GM12874 (cell line): ENCODE results near the gene CABYR.

ENCODE experiments used
- CTCF ChIP-seq: IDR thresholded peaks from 2 replicates; pipeline ENCODE4 v1.5.1; 2011; ENCODE audit warnings: low read depth, mild to moderate bottlenecking, control low read depth, low read length, moderate library complexity; ENCODE audit not compliant: insufficient read depth

The CABYR gene

GRCh38 chr18:24130494-24130893 is 8.4 kb upstream of the CABYR start:
- TF ChIP-seq CTCF, result no peak

GRCh38 chr18:24136967-24137373 is 1.9 kb upstream of the CABYR start:
- no peak for TF ChIP-seq CTCF

- TF ChIP-seq CTCF, result no peak
These were observed 463 bp upstream of the CABYR start for GRCh38 chr18:24138409-24138788.

GRCh38 chr18:24140697-24141096 is 1.8 kb downstream of the CABYR start:
- no peak for TF ChIP-seq CTCF

GRCh38 chr18:24142376-24142775 is 3.5 kb downstream of the CABYR start:
- TF ChIP-seq CTCF, result no peak

GRCh38 chr18:24153397-24153796 is 14.5 kb downstream of the CABYR start:
- TF ChIP-seq CTCF, result no peak

GRCh38 chr18:24157855-24158254 is 19.0 kb downstream of the CABYR start:
- no peak for TF ChIP-seq CTCF

- TF ChIP-seq CTCF, result no peak
These were observed 21.2 kb downstream of the CABYR start for GRCh38 chr18:24160086-24160485.
